ENCODE data around the gene ARHGEF26.

Gene ARHGEF26

DNA sequence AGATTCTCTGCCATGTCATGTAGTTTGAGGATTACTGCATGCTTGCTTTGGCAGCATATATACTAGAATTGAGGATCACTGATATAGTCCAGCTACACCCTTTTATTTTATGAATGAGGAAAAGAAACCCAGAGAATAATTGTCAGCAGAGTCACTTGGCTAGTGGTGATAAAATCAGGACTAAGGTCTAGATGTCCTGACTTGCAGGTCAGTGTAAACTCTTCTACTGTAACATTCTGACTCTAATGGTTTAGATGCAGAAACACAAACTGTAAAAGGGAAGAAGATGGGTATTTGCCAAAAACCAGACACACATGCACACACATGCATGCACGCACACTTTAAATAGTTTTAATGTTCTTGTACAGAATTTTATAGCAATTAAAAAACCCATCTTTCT is 97.5 kb downstream of the ARHGEF26 start:
- no peak overlapping the region for H3K27ac ChIP-seq (ENCODE audit: low read depth, low read length, poor library complexity, severe bottlenecking)

DNA sequence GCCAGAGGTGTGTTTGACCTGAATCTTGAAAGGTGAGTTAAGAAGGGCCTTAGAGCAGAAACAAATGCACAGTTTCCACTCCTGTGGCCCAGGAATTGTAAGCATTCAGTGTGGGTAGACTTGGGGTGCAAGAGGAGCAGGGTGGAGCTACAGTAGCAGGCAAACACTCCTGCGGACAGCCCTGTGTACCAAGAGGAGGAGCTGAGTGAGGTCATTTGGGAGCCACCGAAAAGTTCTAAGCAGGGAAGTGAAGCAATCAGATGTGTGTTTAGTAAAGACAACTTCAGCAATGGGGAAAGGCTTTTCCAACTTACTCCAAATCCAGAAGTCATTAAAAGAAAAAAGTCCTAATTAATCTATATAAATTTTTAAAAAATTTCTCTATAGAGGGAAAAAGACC is 99.3 kb downstream of the ARHGEF26 start:
- no peak overlapping the region for H3K9ac ChIP-seq (ENCODE audit: low read length)
- H3K79me2 ChIP-seq (ENCODE audit: insufficient read depth, low read length) = no peaks in the 10 kb centered on the region
- no peaks in the 10 kb centered on the region for H3K9me2 ChIP-seq (ENCODE audit: low read depth, low read length)
- H4K20me1 ChIP-seq (ENCODE audit: insufficient read depth, low read length) = no peaks in the 10 kb centered on the region
- no peaks in the 10 kb centered on the region for H3F3A ChIP-seq (ENCODE audit: insufficient read depth, low read length)
- no peak overlapping the region for H2AFZ ChIP-seq (ENCODE audit: low read length)
- no peak overlapping the region for H3K4me3 ChIP-seq (ENCODE audit: low read depth, low read length, poor library complexity, severe bottlenecking)
- TF ChIP-seq EZH2 (IDR thresholded peaks at IDR 0.05; ENCODE audit: borderline replicate concordance, low read length) = no peak
- TF ChIP-seq, protein P1, sequence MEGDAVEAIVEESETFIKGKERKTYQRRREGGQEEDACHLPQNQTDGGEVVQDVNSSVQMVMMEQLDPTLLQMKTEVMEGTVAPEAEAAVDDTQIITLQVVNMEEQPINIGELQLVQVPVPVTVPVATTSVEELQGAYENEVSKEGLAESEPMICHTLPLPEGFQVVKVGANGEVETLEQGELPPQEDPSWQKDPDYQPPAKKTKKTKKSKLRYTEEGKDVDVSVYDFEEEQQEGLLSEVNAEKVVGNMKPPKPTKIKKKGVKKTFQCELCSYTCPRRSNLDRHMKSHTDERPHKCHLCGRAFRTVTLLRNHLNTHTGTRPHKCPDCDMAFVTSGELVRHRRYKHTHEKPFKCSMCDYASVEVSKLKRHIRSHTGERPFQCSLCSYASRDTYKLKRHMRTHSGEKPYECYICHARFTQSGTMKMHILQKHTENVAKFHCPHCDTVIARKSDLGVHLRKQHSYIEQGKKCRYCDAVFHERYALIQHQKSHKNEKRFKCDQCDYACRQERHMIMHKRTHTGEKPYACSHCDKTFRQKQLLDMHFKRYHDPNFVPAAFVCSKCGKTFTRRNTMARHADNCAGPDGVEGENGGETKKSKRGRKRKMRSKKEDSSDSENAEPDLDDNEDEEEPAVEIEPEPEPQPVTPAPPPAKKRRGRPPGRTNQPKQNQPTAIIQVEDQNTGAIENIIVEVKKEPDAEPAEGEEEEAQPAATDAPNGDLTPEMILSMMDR (IDR thresholded peaks at IDR 0.05; ENCODE audit: low read length) = no peak
- no peaks in the 10 kb centered on the region for H3K27me3 ChIP-seq (ENCODE audit: insufficient read depth, low read length)
- H3K4me1 ChIP-seq (ENCODE audit: insufficient read depth, low read length, severe bottlenecking) = no peaks in the 10 kb centered on the region
- no peak overlapping the region for H3K4me2 ChIP-seq (ENCODE audit: low read length)
- H3K9me3 ChIP-seq (ENCODE audit: low read length) = no peaks in the 10 kb centered on the region
- no peak overlapping the region for H3K27ac ChIP-seq (ENCODE audit: low read depth, low read length, poor library complexity, severe bottlenecking)
- no peaks in the 10 kb centered on the region for H3K36me3 ChIP-seq (ENCODE audit: insufficient read depth, low read length)

More for the DNA sequence above, 97.5 kb downstream of the ARHGEF26 start:
- Histone ChIP-seq H2AFZ (ENCODE audit: low read length) (no peak overlapping the region), H3K4me3 (ENCODE audit: low read depth, low read length, poor library complexity, severe bottlenecking) (no peak overlapping the region), H3K9me2 (ENCODE audit: low read depth, low read length) (no peaks in the 10 kb centered on the region), H3K4me1 (ENCODE audit: insufficient read depth, low read length, severe bottlenecking) (no peaks in the 10 kb centered on the region), H3K36me3 (ENCODE audit: insufficient read depth, low read length) (no peaks in the 10 kb centered on the region), H3K27me3 (ENCODE audit: insufficient read depth, low read length) (no peaks in the 10 kb centered on the region), H3K79me2 (ENCODE audit: insufficient read depth, low read length) (no peaks in the 10 kb centered on the region), H3K9me3 (ENCODE audit: low read length) (no peaks in the 10 kb centered on the region), H3F3A (ENCODE audit: insufficient read depth, low read length) (no peaks in the 10 kb centered on the region), H3K9ac (ENCODE audit: low read length) (no peak overlapping the region), H3K4me2 (ENCODE audit: low read length) (no peak overlapping the region), H4K20me1 (ENCODE audit: insufficient read depth, low read length) (no peaks in the 10 kb centered on the region)
- TF ChIP-seq, protein P1 (IDR thresholded peaks at IDR 0.05; ENCODE audit: low read length) = no peak
- no peak for TF ChIP-seq EZH2 (IDR thresholded peaks at IDR 0.05; ENCODE audit: borderline replicate concordance, low read length)

DNA sequence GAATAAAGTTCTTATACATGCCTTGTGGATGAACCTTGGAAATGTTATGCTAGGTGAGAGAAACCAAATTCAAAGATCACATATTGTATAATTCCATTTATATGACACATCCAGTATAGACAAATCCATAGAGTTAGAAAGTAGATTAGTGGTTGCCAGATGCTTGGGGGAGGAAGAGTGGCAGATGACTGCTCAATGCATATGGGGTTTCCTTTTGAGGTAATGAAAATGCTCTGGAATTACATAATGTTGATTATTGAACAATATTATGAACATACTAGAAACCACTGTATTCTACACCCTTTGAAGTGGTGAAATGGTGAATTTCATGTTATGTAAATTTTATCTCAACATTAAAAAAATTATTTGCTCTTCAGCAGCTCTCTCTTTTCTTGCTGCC is 102.3 kb downstream of the ARHGEF26 start:
- no peak overlapping the region for H3K9ac ChIP-seq (ENCODE audit: low read length)
- H3K9me3 ChIP-seq (ENCODE audit: low read length) = no peaks in the 10 kb centered on the region
- no peaks in the 10 kb centered on the region for H3K4me1 ChIP-seq (ENCODE audit: insufficient read depth, low read length, severe bottlenecking)
- H3K36me3 ChIP-seq (ENCODE audit: insufficient read depth, low read length) = no peaks in the 10 kb centered on the region
- no peak overlapping the region for H3K4me3 ChIP-seq (ENCODE audit: low read depth, low read length, poor library complexity, severe bottlenecking)
- no peak overlapping the region for H3K27ac ChIP-seq (ENCODE audit: low read depth, low read length, poor library complexity, severe bottlenecking)
- H3K79me2 ChIP-seq (ENCODE audit: insufficient read depth, low read length) = no peaks in the 10 kb centered on the region
- no peak overlapping the region for H3K4me2 ChIP-seq (ENCODE audit: low read length)
- H3F3A ChIP-seq (ENCODE audit: insufficient read depth, low read length) = no peaks in the 10 kb centered on the region
- H3K9me2 ChIP-seq (ENCODE audit: low read depth, low read length) = no peaks in the 10 kb centered on the region
- no peaks in the 10 kb centered on the region for H3K27me3 ChIP-seq (ENCODE audit: insufficient read depth, low read length)
- no peak overlapping the region for H2AFZ ChIP-seq (ENCODE audit: low read length)
- no peak for TF ChIP-seq EZH2 (IDR thresholded peaks at IDR 0.05; ENCODE audit: borderline replicate concordance, low read length)
- TF ChIP-seq, protein P1 (IDR thresholded peaks at IDR 0.05; ENCODE audit: low read length) = no peak
- H4K20me1 ChIP-seq (ENCODE audit: insufficient read depth, low read length) = no peaks in the 10 kb centered on the region

Data from OCI-LY1 (cell line).